ENCODE results near the gene PPP1R1C. TPM values are rescaled to one million over a fixed set of nuclear protein-coding genes. Genes with fewer than 3 reads are reported as not detected.

PPP1R1C gene
- total RNA-seq, 2 donors from 2014 or later, result 7.3 TPM; not detected in 1

- TF ChIP-seq CTCF (IDR thresholded peaks at IDR 0.05) (no peak), POLR2A (IDR thresholded peaks at IDR 0.05) (no peak)
- no peaks in the 10 kb centered on the region for H3K9me3 ChIP-seq
- peak; percentile 36 to 76 (median 68) for DNase-seq
- peaks cover 14% of the 10 kb centered on the region for H3K4me1 ChIP-seq
- H3K4me3 ChIP-seq, result no peak overlapping the region
- intact Hi-C loops (cut with DNase I), result no loop called here
- H3K27me3 ChIP-seq, result no peaks in the 10 kb centered on the region
- peak; percentile 89 for ATAC-seq
- 40 to 70% methylated on average over 2 of the region's 2 CpGs for WGBS, 2 donors
- peak overlapping the region in 1 of 4 donors; percentile 14 for H3K27ac ChIP-seq
- no peaks in the 10 kb centered on the region for H3K36me3 ChIP-seq (replicated peaks in 1 of 2; ENCODE audit: insufficient read depth in 1 of 2, low read depth in 2 of 2)
Measured at GRCh38 chr2:181970160-181970794, 15.4 kb upstream of the PPP1R1C start.

DNA sequence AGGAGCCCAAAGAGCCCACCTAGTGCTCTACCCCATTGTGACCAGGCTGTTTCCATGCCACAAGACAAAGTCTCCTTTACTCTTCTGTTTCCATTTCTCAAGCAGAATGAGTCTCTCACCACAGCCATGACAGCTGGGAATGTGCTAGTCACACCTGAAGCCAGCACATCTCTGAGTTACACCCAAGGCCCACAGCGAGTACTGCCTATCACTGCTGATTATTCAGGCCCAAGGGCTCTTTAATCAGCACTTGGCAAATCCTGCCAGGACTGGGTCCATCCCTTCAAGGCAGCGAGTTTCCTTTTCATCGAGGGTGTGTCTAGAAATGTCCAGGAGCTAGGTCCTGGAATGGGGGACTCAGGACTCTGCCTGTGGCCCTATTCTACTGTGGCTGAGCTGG, 14.6 kb upstream of the PPP1R1C start:
- ATAC-seq (no peak), DNase-seq (no peak)
- Histone ChIP-seq H3K4me3 (no peak overlapping the region), H3K36me3 (replicated peaks in 1 of 2; ENCODE audit: insufficient read depth in 1 of 2, low read depth in 2 of 2) (no peaks in the 10 kb centered on the region), H3K27ac (peak overlapping the region in 1 of 4 donors; percentile 14), H3K27me3 (no peaks in the 10 kb centered on the region), H3K4me1 (peaks cover 14% of the 10 kb centered on the region), H3K9me3 (no peaks in the 10 kb centered on the region)
- TF ChIP-seq CTCF (IDR thresholded peaks at IDR 0.05) (no peak), POLR2A (IDR thresholded peaks at IDR 0.05) (no peak)
- intact Hi-C loops (cut with DNase I), result no loop called here
- WGBS, 2 donors, result 56 to 71% methylated on average over 3 of the region's 3 CpGs

DNA sequence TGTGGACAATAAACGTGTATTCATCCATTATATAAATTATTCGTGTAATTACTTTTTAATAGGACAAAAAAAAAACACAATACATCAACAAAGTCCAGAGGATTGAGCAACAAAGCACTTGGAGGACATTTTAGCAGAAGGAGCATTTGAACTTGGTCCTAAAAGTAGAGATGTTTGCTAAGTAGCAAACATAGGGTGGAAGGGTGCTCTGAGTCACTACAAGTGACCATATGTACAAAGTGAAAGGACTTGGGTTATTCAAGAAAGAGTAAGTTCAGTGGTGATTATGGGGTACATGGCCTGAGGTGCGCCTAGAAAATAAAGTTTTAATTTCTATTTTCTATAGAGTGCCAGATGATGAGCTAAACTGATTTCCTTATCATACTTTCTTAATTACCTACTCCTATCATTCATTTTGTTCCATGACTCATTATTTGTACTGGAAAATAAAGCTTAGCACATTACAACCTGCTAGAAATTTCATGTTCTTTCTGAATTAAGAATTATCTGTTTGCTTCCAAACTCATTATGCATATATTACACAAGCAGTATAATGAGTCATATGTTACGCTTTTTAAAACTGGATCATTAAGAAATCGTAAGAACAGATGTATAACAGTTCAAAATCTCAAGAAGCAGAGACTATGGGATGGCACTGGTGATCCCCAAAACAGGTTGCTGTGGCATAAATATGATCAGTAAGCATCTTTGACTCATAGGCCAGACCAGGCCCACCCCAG, 13.1 kb upstream of the PPP1R1C start:
- Histone ChIP-seq H3K27ac (no peak overlapping the region), H3K4me3 (no peak overlapping the region), H3K27me3 (no peaks in the 10 kb centered on the region), H3K4me1 (peaks cover 14% of the 10 kb centered on the region), H3K9me3 (no peaks in the 10 kb centered on the region), H3K36me3 (replicated peaks in 1 of 2; ENCODE audit: insufficient read depth in 1 of 2, low read depth in 2 of 2) (no peaks in the 10 kb centered on the region)
- intact Hi-C loops (cut with DNase I), result no loop called here
- ATAC-seq (no peak), DNase-seq (no peak)
- no peak for TF ChIP-seq POLR2A (IDR thresholded peaks at IDR 0.05)
- no peak for TF ChIP-seq CTCF (IDR thresholded peaks at IDR 0.05)
- WGBS, 2 donors, result 91 to 93% methylated on average over 5 of the region's 5 CpGs

GRCh38 chr2:181973171-181973783, 12.4 kb upstream of the PPP1R1C start:
- DNase-seq, result no peak
- ATAC-seq, result no peak
- TF ChIP-seq CTCF (IDR thresholded peaks at IDR 0.05) (no peak), POLR2A (IDR thresholded peaks at IDR 0.05) (no peak)
- H3K27me3 ChIP-seq, result no peaks in the 10 kb centered on the region
- no peak overlapping the region for H3K27ac ChIP-seq
- peaks cover 14% of the 10 kb centered on the region for H3K4me1 ChIP-seq
- H3K9me3 ChIP-seq, result no peaks in the 10 kb centered on the region
- intact Hi-C loops (cut with DNase I), result no loop called here
- 80% methylated on average over 5 of the region's 5 CpGs for WGBS, 2 donors
- H3K4me3 ChIP-seq, result no peak overlapping the region
- H3K36me3 ChIP-seq (replicated peaks in 1 of 2; ENCODE audit: insufficient read depth in 1 of 2, low read depth in 2 of 2), result no peaks in the 10 kb centered on the region
